ENCODE measurements around the gene MMS22L. TPM values are rescaled to one million over a fixed set of nuclear protein-coding genes. Genes with fewer than 3 reads are reported as not detected.

MMS22L gene
- total RNA-seq, 1 experiment from 2014 or later: 52.8 TPM

GRCh38 chr6:97176468-97176867, 106.5 kb downstream of the MMS22L start:
- Histone ChIP-seq H3K4ac (ENCODE audit: low read depth, low read length) (no peak overlapping the region), H3K4me2 (ENCODE audit: insufficient read depth, insufficient read length, low read length) (no peak overlapping the region), H2BK5ac (ENCODE audit: insufficient read length, low read length) (no peak overlapping the region), H2AFZ (ENCODE audit: low read length) (no peak overlapping the region), H3K23me2 (ENCODE audit: insufficient read length, low read depth, low read length, poor library complexity, severe bottlenecking) (no peaks in the 10 kb centered on the region), H3K79me2 (ENCODE audit: insufficient read depth, low read length) (no peaks in the 10 kb centered on the region), H4K5ac (ENCODE audit: insufficient read length, low read depth, low read length) (no peak overlapping the region), H2AK5ac (ENCODE audit: insufficient read length, low read length) (no peak overlapping the region), H3K4me1 (ENCODE audit: insufficient read depth, low read length) (no peaks in the 10 kb centered on the region), H4K8ac (replicated peaks; ENCODE audit: insufficient read length, low read depth, low read length) (no peak overlapping the region), H2BK120ac (ENCODE audit: low read depth, low read length, poor library complexity, severe bottlenecking) (no peak overlapping the region), H4K20me1 (ENCODE audit: control insufficient read depth, insufficient read depth, insufficient read length) (no peaks in the 10 kb centered on the region), H3T11ph (ENCODE audit: low read length) (no peak overlapping the region), H3K9me3 (ENCODE audit: control insufficient read depth, low read depth, low read length) (no peaks in the 10 kb centered on the region), H3K18ac (ENCODE audit: insufficient read length, low read depth, low read length) (no peak overlapping the region), H2BK15ac (ENCODE audit: low read depth, low read length) (no peak overlapping the region), H2BK20ac (ENCODE audit: low read depth, low read length, poor library complexity, severe bottlenecking) (no peak overlapping the region), H3K79me1 (ENCODE audit: insufficient read depth, low read depth, low read length, poor library complexity, severe bottlenecking) (no peaks in the 10 kb centered on the region), H3K23ac (ENCODE audit: insufficient read length, low read depth, low read length) (no peak overlapping the region), H3K27ac (ENCODE audit: insufficient read length, low read depth, low read length) (no peak overlapping the region), H3K27me3 (ENCODE audit: insufficient read depth, low read length) (no peaks in the 10 kb centered on the region), H2BK12ac (ENCODE audit: insufficient read length, low read depth, low read length) (no peak overlapping the region), H4K91ac (ENCODE audit: insufficient read length, low read depth, low read length) (no peak overlapping the region), H3K9ac (ENCODE audit: extremely low read depth, insufficient read length, low read length) (no peak overlapping the region), H3K56ac (ENCODE audit: insufficient read length, low read depth, low read length) (no peak overlapping the region), H3K14ac (ENCODE audit: insufficient read depth, low read length) (no peak overlapping the region)
- no CpG with 5 or more reads among the region's 2 CpGs for WGBS (ENCODE audit: extremely low coverage, insufficient read length, low lambda C conversion rate)
- Mint-ChIP-seq H3K27me3 (ENCODE audit: low read depth) (no peaks in the 10 kb centered on the region), H3K4me1 (no peaks in the 10 kb centered on the region), H3K9me3 (no peaks in the 10 kb centered on the region), H3K36me3 (ENCODE audit: insufficient read depth in 1 of 3, low read depth in 3 of 3) (peaks cover 7 to 35% (median 26%) of the 10 kb centered on the region in 3 experiments; a peak in 6 of 7 replicates), H3K27ac (no peak overlapping the region), H3K4me3 (no peak overlapping the region)
- TF ChIP-seq CTCF (conservative IDR thresholded peaks at IDR 0.05): no peak
- DNase-seq: no peak

Data from H9 (cell line).